C4-2B (cell line): ENCODE data around the gene TBPL1.

Experiments
- ZFX ChIP-seq: fragments of 450-650 bp; IDR thresholded peaks from 2 replicates; pipeline ENCODE4 v1.6.1; 2017
- TF ChIP-seq, protein P1 (sequence below): fragments of 450-650 bp; conservative IDR thresholded peaks from 2 replicates; pipeline ENCODE4 v1.5.1; 2017; ENCODE audit warnings: mild to moderate bottlenecking

- TF ChIP-seq, protein P1, sequence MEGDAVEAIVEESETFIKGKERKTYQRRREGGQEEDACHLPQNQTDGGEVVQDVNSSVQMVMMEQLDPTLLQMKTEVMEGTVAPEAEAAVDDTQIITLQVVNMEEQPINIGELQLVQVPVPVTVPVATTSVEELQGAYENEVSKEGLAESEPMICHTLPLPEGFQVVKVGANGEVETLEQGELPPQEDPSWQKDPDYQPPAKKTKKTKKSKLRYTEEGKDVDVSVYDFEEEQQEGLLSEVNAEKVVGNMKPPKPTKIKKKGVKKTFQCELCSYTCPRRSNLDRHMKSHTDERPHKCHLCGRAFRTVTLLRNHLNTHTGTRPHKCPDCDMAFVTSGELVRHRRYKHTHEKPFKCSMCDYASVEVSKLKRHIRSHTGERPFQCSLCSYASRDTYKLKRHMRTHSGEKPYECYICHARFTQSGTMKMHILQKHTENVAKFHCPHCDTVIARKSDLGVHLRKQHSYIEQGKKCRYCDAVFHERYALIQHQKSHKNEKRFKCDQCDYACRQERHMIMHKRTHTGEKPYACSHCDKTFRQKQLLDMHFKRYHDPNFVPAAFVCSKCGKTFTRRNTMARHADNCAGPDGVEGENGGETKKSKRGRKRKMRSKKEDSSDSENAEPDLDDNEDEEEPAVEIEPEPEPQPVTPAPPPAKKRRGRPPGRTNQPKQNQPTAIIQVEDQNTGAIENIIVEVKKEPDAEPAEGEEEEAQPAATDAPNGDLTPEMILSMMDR, result no peak
- TF ChIP-seq ZFX, result no peak
Measured at GRCh38 chr6:133957780-133958242, 4.8 kb downstream of the TBPL1 start.
